Aorta (tissue), 5 donors: Measurements from ENCODE around the gene HSBP1L1. TPM values are rescaled to one million over a fixed set of nuclear protein-coding genes. Genes with fewer than 3 reads are reported as not detected.

Experiments
- ATAC-seq: fragments of 200-7000 bp; cut with Tn5 transposase; one replicate; pipeline ENCODE4 v1.9.1; 2022; ENCODE audit warnings: moderate library complexity; ENCODE audit not compliant: low FRiP score
- DNase-seq, 2 donors: peaks; one replicate each; pipeline ENCODE4 v3.0.0-alpha.2; 2020
- H3K27ac ChIP-seq, 2 donors: one replicate each; pipeline ENCODE4 v1.5.1; 2013; ENCODE audit warnings: low read length in 2 of 2, mild to moderate bottlenecking in 2 of 2, moderate library complexity in 2 of 2, control low read depth in 1 of 2, inconsistent platforms in 1 of 2, low read depth in 1 of 2
- H3K27me3 ChIP-seq, 2 donors: one replicate each; pipeline ENCODE4 v1.6.1; 2013; ENCODE audit warnings: control low read depth in 1 of 2, low read length in 1 of 2, mild to moderate bottlenecking in 1 of 2, moderate library complexity in 1 of 2; ENCODE audit not compliant: insufficient read depth in 2 of 2, control insufficient read depth in 1 of 2
- H3K36me3 ChIP-seq, 2 donors: one replicate each; pipeline ENCODE4 v1.6.1; 2013; ENCODE audit warnings: control low read depth in 1 of 2, low read length in 1 of 2, mild to moderate bottlenecking in 1 of 2; ENCODE audit not compliant: insufficient read depth in 2 of 2, control insufficient read depth in 1 of 2
- H3K4me1 ChIP-seq, 2 donors: one replicate each; pipeline ENCODE4 v1.6.1; 2013; ENCODE audit warnings: low read length in 2 of 2, control low read depth in 1 of 2, mild to moderate bottlenecking in 1 of 2, moderate library complexity in 1 of 2; ENCODE audit not compliant: insufficient read depth in 2 of 2, control insufficient read depth in 1 of 2
- H3K4me3 ChIP-seq, 2 donors: one replicate each; pipeline ENCODE4 v1.5.1; 2013; ENCODE audit warnings: low read length in 2 of 2, control low read depth in 1 of 2, mild to moderate bottlenecking in 1 of 2
- H3K9me3 ChIP-seq: one replicate; pipeline ENCODE4 v1.6.1; 2013; ENCODE audit warnings: mild to moderate bottlenecking, low read length; ENCODE audit not compliant: control insufficient read depth
- WGBS, 2 donors: extraction: QIAGEN DNeasy Blood & Tissue Kit; methylation state at CpG; one replicate each; pipeline ENCODE4 v1.1.7; 2013; 5-methylcytosine and 5-hydroxymethylcytosine counted together
- intact Hi-C, 2 donors: fragments of 100-400 bp; cut with DNase I; formaldehyde crosslinking; loops; one replicate each; pipeline versions ENCODE4 v1.14.2 to v1.15.0; 2022
- long read RNA-seq, 2 donors: library from polyadenylated mRNA; unstranded; transcript quantifications; one replicate each; pipeline ENCODE4 v2.0.0, GENCODE V29; 2020 to 2021
- polyA plus RNA-seq, 2 donors: library from polyadenylated mRNA; stranded (reverse); fragments of 200-250 nt; gene quantifications; one replicate each; pipeline ENCODE4 v1.2.3, GENCODE V29; 2013
- total RNA-seq, 2 donors: library from RNA; stranded (reverse); fragmentation: NEBNext Ultra II Directional; extraction: Animal tissue kit (Norgen Biotek cat#: 25700); gene quantifications; one replicate each; pipeline ENCODE4 v1.2.1, GENCODE V29; 2021
- donor health status: healthy with polysubstance abuse.
- donor health status: Bipolar disorder and iron deficiency.
- donor health status: DM: no; HTN: no; CAD: no.
- donor health status: DM: no; HTN: no; CAD: no.
- donor health status: DM: yes; HTN: yes; CAD: no.

Gene HSBP1L1
- total RNA-seq (10 to 100 TPM in 1 of 2 donors, 1 to 10 TPM in 1; 7.9 to 13.0 TPM), polyA plus RNA-seq (10 to 100 TPM in 1 of 2 donors, 1 to 10 TPM in 1; 5.1 to 11.3 TPM)
- long read RNA-seq, donor 1, partial matches to known transcripts = 0 of 4 reads
- long read RNA-seq, donor 1, other reads (novel, unspliced or antisense) = 0 of 4 reads
- long read RNA-seq, donor 2, partial matches to known transcripts = 0 of 3 reads
- long read RNA-seq, donor 2, other reads (novel, unspliced or antisense) = 2 of 3 reads

DNA sequence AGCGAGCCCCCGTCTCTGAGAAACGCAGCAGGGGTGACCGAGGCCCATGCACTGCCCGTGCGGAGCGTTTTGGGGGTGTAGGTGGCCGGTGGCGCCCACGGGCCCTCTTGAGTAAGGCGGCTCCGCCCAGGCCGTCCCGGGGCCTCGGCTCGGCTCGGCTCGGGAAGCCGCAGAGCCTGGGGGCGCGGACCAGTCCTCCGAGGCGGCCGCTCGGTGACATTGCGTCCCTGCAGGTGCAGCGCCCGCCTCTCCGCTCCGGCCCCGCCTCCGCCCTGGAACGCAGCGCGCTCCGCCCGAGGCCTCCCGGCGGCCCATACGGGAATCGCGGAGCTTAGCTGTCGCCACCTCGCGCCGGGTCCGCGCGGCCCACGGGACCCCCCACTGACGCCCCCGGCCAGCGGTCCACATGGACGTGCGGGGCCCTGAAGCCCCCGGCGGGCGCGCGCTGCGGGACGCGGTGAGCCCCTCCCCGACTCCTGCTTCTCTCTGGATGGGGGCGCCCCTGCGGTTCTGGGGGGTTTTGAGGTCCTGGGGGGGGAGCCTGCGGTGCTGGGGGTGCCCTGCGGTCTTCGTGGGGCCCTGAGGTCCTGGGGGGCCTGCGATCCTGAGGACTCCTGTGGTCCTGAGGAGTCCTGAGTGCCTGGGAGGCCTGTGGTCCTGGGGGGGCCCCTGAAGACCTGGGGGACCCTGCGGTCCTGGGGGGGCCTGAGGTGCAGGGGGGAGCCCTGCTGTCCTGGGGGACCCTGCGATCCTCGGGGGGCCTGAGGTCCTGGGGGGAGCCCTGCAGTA, at the start of gene HSBP1L1:
TSS of gene HSBP1L1 (plus strand) at position 314 of the 789 bp plus-strand sequence. CDS start at position 407, 93 bp downstream.
- H3K9me3 ChIP-seq = no peaks in the 10 kb centered on the region
- peak; percentile 77 to 87 for DNase-seq
- intact Hi-C loops = no loop called here
- H3K4me1 ChIP-seq = no peaks in the 10 kb centered on the region
- 4% methylated on average over 66 to 73 of the region's 73 CpGs for WGBS, 2 donors
- peak within 1 kb of the TSS in 1 of 2 donors; percentile 16 for H3K27ac ChIP-seq
- no peaks in the 10 kb centered on the region for H3K36me3 ChIP-seq
- ATAC-seq = peak; percentile 77
- H3K27me3 ChIP-seq = no peaks in the 10 kb centered on the region
- H3K4me3 ChIP-seq = peak within 1 kb of the TSS; percentile 49 to 56

DNA sequence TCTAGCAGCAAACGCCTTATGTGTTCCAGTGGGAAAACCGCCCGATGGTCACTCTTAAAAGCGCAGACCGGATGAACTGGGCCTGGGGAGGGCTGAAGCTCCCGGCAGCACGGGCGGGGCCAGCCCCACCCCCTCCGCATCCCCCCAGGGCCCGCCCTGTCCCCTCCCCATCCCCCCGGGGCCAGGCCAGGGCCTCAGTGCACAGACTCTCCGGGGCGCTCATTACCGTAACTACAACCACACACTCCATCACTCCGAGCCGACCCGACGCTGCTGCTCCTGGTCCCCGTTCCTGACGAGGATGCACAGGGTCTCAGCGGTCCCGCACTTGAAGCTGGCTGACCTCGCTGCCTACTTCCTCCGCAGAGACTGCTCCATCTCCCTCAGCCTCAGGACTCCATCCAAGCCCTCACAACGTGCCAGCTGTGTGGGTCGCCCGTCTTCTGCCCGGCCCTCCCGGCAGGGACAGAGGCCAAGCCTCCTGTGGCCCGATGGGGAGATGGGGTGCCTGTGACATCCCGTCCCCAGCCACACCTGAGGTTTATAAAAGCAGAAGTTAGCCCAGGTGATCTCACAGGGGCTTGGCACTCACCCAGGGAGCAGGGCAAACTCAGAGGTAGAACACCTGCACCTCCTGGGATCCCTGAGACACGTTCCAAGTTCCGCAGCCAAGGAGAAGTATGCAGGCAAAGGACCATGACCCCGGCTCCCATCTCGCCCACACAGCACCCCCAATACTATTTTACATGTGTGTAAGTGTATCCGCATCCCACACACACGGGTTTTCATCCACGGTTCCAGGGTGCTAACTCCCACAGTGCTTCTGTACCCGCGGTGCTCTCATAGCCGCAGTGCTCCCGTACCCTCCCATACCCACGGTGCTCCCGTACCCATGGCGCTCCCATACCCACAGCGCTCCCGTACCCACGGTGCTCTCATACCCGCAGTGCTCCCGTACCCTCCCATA, 49.0 kb upstream of the HSBP1L1 start:
- WGBS, 2 donors = 92 to 94% methylated on average over 50 of the region's 50 CpGs
- H3K27me3 ChIP-seq = no peaks in the 10 kb centered on the region
- no peak overlapping the region for H3K27ac ChIP-seq
- H3K4me3 ChIP-seq = no peak overlapping the region
- H3K36me3 ChIP-seq = no peaks in the 10 kb centered on the region
- no peaks in the 10 kb centered on the region for H3K4me1 ChIP-seq
- intact Hi-C loops = no loop called here
- DNase-seq (peak; percentile 33 to 34), ATAC-seq (no peak)
- H3K9me3 ChIP-seq = no peaks in the 10 kb centered on the region

DNA sequence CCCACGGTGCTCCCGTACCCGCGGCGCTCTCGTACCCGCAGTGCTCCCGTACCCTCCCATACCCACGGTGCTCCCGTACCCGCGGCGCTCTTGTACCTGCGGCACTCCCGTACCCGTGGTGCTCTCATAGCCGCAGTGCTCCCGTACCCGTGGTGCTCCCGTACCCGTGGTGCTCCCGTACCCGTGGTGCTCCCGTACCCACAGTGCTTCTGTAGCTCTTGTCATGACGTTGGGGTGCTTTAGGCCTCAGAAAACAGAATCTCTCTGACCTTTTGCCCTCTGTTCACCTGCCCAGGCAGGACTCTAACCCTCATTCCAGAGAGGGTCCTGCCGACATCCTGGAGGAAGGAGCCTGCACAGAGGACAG, 48.3 kb upstream of the HSBP1L1 start:
- H3K36me3 ChIP-seq = no peaks in the 10 kb centered on the region
- 88% methylated on average over 26 of the region's 26 CpGs for WGBS, 2 donors
- intact Hi-C loops = no loop called here
- H3K4me1 ChIP-seq = no peaks in the 10 kb centered on the region
- no peak overlapping the region for H3K27ac ChIP-seq
- ATAC-seq = no peak
- no peaks in the 10 kb centered on the region for H3K27me3 ChIP-seq
- H3K9me3 ChIP-seq = no peaks in the 10 kb centered on the region
- peak; percentile 27 to 32 for DNase-seq
- H3K4me3 ChIP-seq = no peak overlapping the region

DNA sequence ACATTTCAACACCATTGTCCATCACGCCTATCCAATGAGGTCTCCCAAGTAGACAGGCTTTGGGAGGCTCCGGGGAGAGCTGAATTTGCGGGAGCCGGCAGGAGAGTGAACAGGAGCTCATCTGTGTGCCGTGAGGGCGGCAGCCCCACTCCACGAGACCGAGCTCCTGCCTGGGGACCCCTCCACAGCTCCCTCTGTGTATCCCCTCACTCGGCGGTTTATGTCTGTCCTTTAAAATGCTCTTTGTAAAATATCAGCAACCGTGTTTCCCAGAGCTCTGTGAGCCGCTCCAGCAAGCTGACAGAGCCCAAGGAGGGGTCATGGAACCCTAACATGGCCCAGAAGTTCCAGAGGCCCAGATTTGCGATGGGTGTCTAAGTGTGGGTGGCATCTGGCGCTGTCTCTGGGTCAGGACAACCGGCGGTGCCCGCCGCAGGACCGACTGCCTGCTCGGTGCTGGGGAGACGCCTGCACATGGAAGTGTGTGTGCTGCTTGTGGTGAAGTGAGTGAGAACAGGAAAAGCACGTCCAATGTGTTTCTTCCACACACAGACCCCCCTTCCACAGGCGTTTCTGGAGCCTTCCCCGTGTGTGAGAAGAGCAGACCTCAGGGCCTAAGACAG, 47.8 kb upstream of the HSBP1L1 start:
- ATAC-seq = no peak
- Histone ChIP-seq H3K4me1 (no peaks in the 10 kb centered on the region), H3K27me3 (no peaks in the 10 kb centered on the region), H3K36me3 (no peaks in the 10 kb centered on the region), H3K4me3 (no peak overlapping the region), H3K27ac (no peak overlapping the region), H3K9me3 (no peaks in the 10 kb centered on the region)
- WGBS, 2 donors = 95 to 98% methylated on average over 24 of the region's 24 CpGs
- intact Hi-C loops = no loop called here
- peak in 1 of 2 donors; percentile 63 for DNase-seq

DNA sequence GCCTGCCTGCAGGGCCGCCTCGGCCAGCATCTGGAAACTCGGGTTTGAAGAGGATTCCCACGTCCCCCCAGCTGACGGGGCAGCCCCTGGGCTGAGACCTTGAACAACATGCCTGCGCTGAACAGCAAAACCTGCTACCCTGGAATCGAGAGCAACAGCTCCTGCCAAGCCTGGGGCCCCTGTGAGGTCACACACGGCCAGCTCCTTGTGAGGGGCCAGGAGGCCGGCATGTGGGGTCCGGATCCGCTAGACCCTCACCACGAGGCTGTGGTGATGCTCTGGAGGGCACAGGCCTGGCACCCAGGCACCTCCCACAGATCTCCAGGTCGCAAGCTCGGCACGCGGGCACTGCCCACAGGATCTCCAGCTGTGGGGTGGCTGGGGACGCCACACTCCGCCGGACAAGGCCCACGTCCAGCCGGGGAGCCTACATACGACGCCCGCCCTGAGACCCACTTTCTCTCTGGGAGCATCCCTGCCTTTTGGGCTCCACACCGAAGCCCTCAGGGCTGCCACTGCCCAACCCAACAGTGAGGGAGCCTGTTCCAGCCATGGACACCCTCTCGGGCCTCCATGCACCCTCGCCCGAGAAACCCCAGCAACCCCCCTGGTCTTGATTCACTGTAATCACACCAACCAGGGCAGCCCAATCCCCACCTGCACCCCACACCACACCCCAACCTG, 47.1 kb upstream of the HSBP1L1 start:
- H3K36me3 ChIP-seq = no peaks in the 10 kb centered on the region
- H3K27ac ChIP-seq = no peak overlapping the region
- intact Hi-C loops = no loop called here
- WGBS, 2 donors = 94 to 96% methylated on average over 28 of the region's 28 CpGs
- H3K4me3 ChIP-seq = no peak overlapping the region
- H3K27me3 ChIP-seq = no peaks in the 10 kb centered on the region
- DNase-seq (peak; percentile 35 to 68), ATAC-seq (no peak)
- H3K9me3 ChIP-seq = no peaks in the 10 kb centered on the region
- H3K4me1 ChIP-seq = no peaks in the 10 kb centered on the region

DNA sequence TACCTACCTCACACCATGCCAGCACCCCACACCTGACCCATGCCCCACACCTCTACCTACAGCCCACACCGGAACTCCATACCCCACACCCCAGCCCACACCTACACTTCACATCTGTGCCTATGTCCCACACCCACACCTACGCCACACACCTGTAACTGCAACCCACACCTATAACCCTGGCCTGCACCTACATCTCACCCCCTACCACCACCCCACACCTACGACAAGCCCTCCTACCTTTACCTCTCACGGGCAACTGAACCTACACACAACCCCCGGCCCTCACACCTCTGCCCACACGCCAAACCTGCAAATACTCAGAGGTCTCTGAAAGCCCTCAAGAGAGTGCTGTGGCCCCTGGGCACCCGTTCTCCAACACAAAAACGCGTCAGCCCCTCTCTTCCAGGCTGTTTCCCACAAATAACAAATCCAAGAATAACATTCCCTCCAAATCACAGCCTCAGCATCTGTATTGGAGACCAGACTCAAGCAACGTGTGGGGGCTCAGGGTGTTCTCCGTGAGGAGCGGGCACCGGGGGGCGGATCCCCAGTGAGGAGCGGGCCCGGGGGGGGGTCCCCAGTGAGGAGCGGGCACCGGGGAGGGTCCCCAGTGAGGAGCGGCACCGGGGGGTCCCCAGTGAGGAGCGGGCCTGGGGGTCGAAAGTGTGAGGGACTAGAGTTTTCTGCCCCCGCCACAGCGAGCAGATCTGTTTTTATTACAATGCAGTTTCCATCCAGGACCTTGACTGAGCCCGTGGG, 46.4 kb upstream of the HSBP1L1 start:
- ATAC-seq (no peak), DNase-seq (peak; percentile 43 to 58)
- Histone ChIP-seq H3K9me3 (no peaks in the 10 kb centered on the region), H3K4me3 (no peak overlapping the region), H3K36me3 (no peaks in the 10 kb centered on the region), H3K27ac (no peak overlapping the region), H3K4me1 (no peaks in the 10 kb centered on the region), H3K27me3 (no peaks in the 10 kb centered on the region)
- 92 to 93% methylated on average over 23 to 25 of the region's 25 CpGs for WGBS, 2 donors
- intact Hi-C loops = no loop called here

DNA sequence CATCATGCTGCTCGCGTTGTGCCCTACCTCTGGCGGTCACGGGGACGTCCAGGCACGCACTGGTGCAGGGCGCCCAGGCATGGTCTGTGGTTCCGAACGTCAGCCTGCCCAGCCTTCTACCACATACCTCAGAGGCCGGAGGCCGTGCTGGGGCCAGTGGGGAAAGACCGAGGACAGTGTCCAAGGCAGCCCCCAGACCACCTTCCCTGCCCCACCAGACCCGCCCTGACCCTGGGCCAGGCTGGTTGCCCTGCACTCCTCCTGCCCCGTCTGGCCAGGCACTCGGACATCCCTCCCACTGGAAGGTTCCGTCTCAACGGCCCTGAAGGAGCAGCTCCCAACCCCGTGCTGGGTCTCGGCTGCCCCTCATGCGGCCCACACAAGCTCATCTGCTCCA, 45.8 kb upstream of the HSBP1L1 start:
- Histone ChIP-seq H3K4me1 (no peaks in the 10 kb centered on the region), H3K27me3 (no peaks in the 10 kb centered on the region), H3K9me3 (no peaks in the 10 kb centered on the region), H3K4me3 (no peak overlapping the region), H3K36me3 (no peaks in the 10 kb centered on the region), H3K27ac (no peak overlapping the region)
- ATAC-seq (no peak), DNase-seq (peak; percentile 36 to 66)
- intact Hi-C loops = no loop called here
- WGBS, 2 donors = 96 to 98% methylated on average over 20 of the region's 20 CpGs
